ENCODE measurements around the gene PROX2.

- TF ChIP-seq POLR2A (IDR thresholded peaks at IDR 0.05; ENCODE audit: low read depth, low read length): no peak
- no peak for TF ChIP-seq GATA2 (IDR thresholded peaks at IDR 0.05; ENCODE audit: insufficient read depth, insufficient read length, low read depth, low read length)
- TF ChIP-seq EZH2 (IDR thresholded peaks at IDR 0.05; ENCODE audit: borderline replicate concordance, low read depth, low read length, severe bottlenecking): no peak
- TF ChIP-seq CTCF (IDR thresholded peaks at IDR 0.05; ENCODE audit: extremely low read depth in 1 of 2, insufficient read depth in 1 of 2, low read depth in 1 of 2, low read length in 2 of 2): no peak
- TF ChIP-seq MYC (IDR thresholded peaks at IDR 0.05; ENCODE audit: low read depth, low read length): no peak
- no peak for TF ChIP-seq MAX (IDR thresholded peaks at IDR 0.05; ENCODE audit: insufficient read depth, insufficient read length)
- TF ChIP-seq POLR2AphosphoS5 (IDR thresholded peaks at IDR 0.05; ENCODE audit: insufficient read depth, low read depth, low read length): no peak
Measured at GRCh38 chr14:74909911-74910310, 34.0 kb upstream of the PROX2 start.
